Lower lobe of right lung (tissue), 2 donors: ENCODE results near the gene SMIM7. TPM values are rescaled to one million over a fixed set of nuclear protein-coding genes. Genes with fewer than 3 reads are reported as not detected.
"Not testable (repeated sequence)": the region's sequence is repeated elsewhere in the genome, so short reads cannot be mapped to it uniquely, and the experiment has no call there.

Source experiments
- ATAC-seq, 2 donors: fragments of 200-7000 bp; cut with Tn5 transposase; one replicate each; pipeline ENCODE4 v1.9.1; 2020 to 2022; ENCODE audit warnings: mild to moderate bottlenecking in 2 of 2, moderate library complexity in 2 of 2
- DNase-seq: peaks from one replicate; pipeline ENCODE4 v3.0.0-alpha.2; 2020
- H3K27ac ChIP-seq: fragments of 200-600 bp; one replicate; pipeline ENCODE4 v1.8.0; 2022
- H3K27me3 ChIP-seq: fragments of 200-600 bp; one replicate; pipeline ENCODE4 v1.8.0; 2022; ENCODE audit warnings: low read depth
- H3K36me3 ChIP-seq: fragments of 200-600 bp; one replicate; pipeline ENCODE4 v1.8.0; 2022; ENCODE audit warnings: mild to moderate bottlenecking
- H3K4me1 ChIP-seq: fragments of 200-600 bp; one replicate; pipeline ENCODE4 v1.8.0; 2022
- H3K4me3 ChIP-seq: fragments of 200-600 bp; one replicate; pipeline ENCODE4 v1.8.0; 2022; ENCODE audit warnings: mild to moderate bottlenecking
- H3K9me3 ChIP-seq: fragments of 200-600 bp; one replicate; pipeline ENCODE4 v1.8.0; 2022
- CTCF ChIP-seq: fragments of 200-600 bp; IDR thresholded peaks from one replicate; pipeline ENCODE4 v1.8.0; 2022; ENCODE audit warnings: antibody characterized with exemption, mild to moderate bottlenecking
- intact Hi-C: fragments of 100-400 bp; cut with DNase I; formaldehyde crosslinking; loops from one replicate; pipeline ENCODE4 v1.11.0; 2022
- total RNA-seq: library from RNA; stranded (reverse); fragmentation: NEBNext Ultra II Directional; extraction: Animal tissue kit (Norgen Biotek cat#: 25700); gene quantifications from one replicate; pipeline ENCODE4 v1.2.1, GENCODE V29; 2021
- donor health status: DM: no; HTN: yes; CAD: no; lungs with severe emphysema.

SMIM7 gene
- total RNA-seq, 1 donor from 2014 or later, result 70.5 TPM

GRCh38 chr19:16655727-16656126 is 4.2 kb downstream of the SMIM7 start:
- TF ChIP-seq CTCF, result no peak
- H3K9me3 ChIP-seq, result no peaks in the 10 kb centered on the region
- H3K27ac ChIP-seq, result no peak overlapping the region
- H3K4me1 ChIP-seq, result peaks cover 19% of the 10 kb centered on the region
- no peak for ATAC-seq
- no peak for DNase-seq
- H3K36me3 ChIP-seq, result peaks cover 80% of the 10 kb centered on the region
- H3K27me3 ChIP-seq, result no peaks in the 10 kb centered on the region
- no peak overlapping the region for H3K4me3 ChIP-seq
- intact Hi-C loops, result no loop called here

GRCh38 chr19:16654627-16655026 is 5.3 kb downstream of the SMIM7 start:
- Histone ChIP-seq H3K9me3 (no peaks in the 10 kb centered on the region), H3K4me3 (no peak overlapping the region), H3K36me3 (peaks cover 90% of the 10 kb centered on the region), H3K4me1 (peaks cover 26% of the 10 kb centered on the region), H3K27me3 (no peaks in the 10 kb centered on the region), H3K27ac (no peak overlapping the region)
- ATAC-seq (no peak), DNase-seq (no peak)
- TF ChIP-seq CTCF, result no peak
- intact Hi-C loops, result no loop called here

- no peak for ATAC-seq
- TF ChIP-seq CTCF, result no peak
- no peak for DNase-seq
- Histone ChIP-seq H3K9me3 (no peaks in the 10 kb centered on the region), H3K27me3 (no peaks in the 10 kb centered on the region), H3K27ac (no peak overlapping the region), H3K4me3 (no peak overlapping the region), H3K4me1 (peaks cover 28% of the 10 kb centered on the region), H3K36me3 (peaks cover 95% of the 10 kb centered on the region)
- intact Hi-C loops, result no loop called here
Observed at GRCh38 chr19:16654140-16654539, 5.8 kb downstream of the SMIM7 start.

- DNase-seq (no peak), ATAC-seq (no peak)
- Histone ChIP-seq H3K9me3 (no peaks in the 10 kb centered on the region), H3K27me3 (no peaks in the 10 kb centered on the region), H3K4me3 (no peak overlapping the region), H3K36me3 (peaks cover 92% of the 10 kb centered on the region), H3K4me1 (peaks cover 15% of the 10 kb centered on the region), H3K27ac (no peak overlapping the region)
- TF ChIP-seq CTCF, result no peak
- intact Hi-C loops, result no loop called here
Observed at GRCh38 chr19:16652854-16653253, 7.1 kb downstream of the SMIM7 start.

- peaks cover 91% of the 10 kb centered on the region for H3K36me3 ChIP-seq
- H3K4me3 ChIP-seq, intact Hi-C loops, H3K9me3 ChIP-seq, DNase-seq, ATAC-seq, H3K27ac ChIP-seq, H3K27me3 ChIP-seq: not testable (repeated sequence)
- peaks cover 13% of the 10 kb centered on the region for H3K4me1 ChIP-seq
Observed at GRCh38 chr19:16651421-16652188, 8.3 kb downstream of the SMIM7 start.

GRCh38 chr19:16650821-16651220 is 9.1 kb downstream of the SMIM7 start:
- intact Hi-C loops, result no loop called here
- no peak for TF ChIP-seq CTCF
- H3K27me3 ChIP-seq, result no peaks in the 10 kb centered on the region
- no peak overlapping the region for H3K27ac ChIP-seq
- peaks cover 13% of the 10 kb centered on the region for H3K4me1 ChIP-seq
- DNase-seq, result no peak
- H3K4me3 ChIP-seq, result no peak overlapping the region
- no peaks in the 10 kb centered on the region for H3K9me3 ChIP-seq
- no peak for ATAC-seq
- H3K36me3 ChIP-seq, result peaks cover 91% of the 10 kb centered on the region
